ENCODE results near the gene POC1B. TPM values are rescaled to one million over a fixed set of nuclear protein-coding genes. Genes with fewer than 3 reads are reported as not detected.

The POC1B gene
- total RNA-seq, 2 experiments from 2014 or later = 22.8 to 25.7 TPM

GRCh38 chr12:89529738-89530137 is 3.9 kb upstream of the POC1B start:
- H3K36me3 Mint-ChIP-seq (ENCODE audit: low read depth) = no peaks in the 10 kb centered on the region
- intact Hi-C loops (cut with micrococcal nuclease) = loop anchor here (1.0 kb wide), 4 partner anchors 59 to 512 kb away; no protein-coding TSS in a partner anchor
- H3K4me1 Mint-ChIP-seq (ENCODE audit: low read depth) = peaks cover 9% of the 10 kb centered on the region
- H3K27ac Mint-ChIP-seq = no peak overlapping the region
- H3K27me3 Mint-ChIP-seq (ENCODE audit: low read depth) = no peaks in the 10 kb centered on the region
- no peak overlapping the region for H3K4me3 Mint-ChIP-seq
- CTCF ChIA-PET = interaction anchor here (1.1 to 2.1 kb wide), 7 partner anchors 17 to 512 kb away, joined by 3 to 14 read pairs (median 5); no protein-coding TSS in a partner anchor
- DNase-seq = no peak
- no peaks in the 10 kb centered on the region for H3K9me3 Mint-ChIP-seq

GRCh38 chr12:89528434-89528833 is 2.6 kb upstream of the POC1B start:
- CTCF ChIA-PET = interaction anchor here (0.8 to 7.9 kb wide), 7 partner anchors 15 to 510 kb away, joined by 3 to 67 read pairs (median 3); no protein-coding TSS in a partner anchor
- Mint-ChIP-seq H3K9me3 (no peaks in the 10 kb centered on the region), H3K36me3 (ENCODE audit: low read depth) (peaks cover 8% of the 10 kb centered on the region), H3K4me3 (no peak overlapping the region), H3K27ac (no peak overlapping the region), H3K4me1 (ENCODE audit: low read depth) (peaks cover 18% of the 10 kb centered on the region), H3K27me3 (ENCODE audit: low read depth) (no peaks in the 10 kb centered on the region)
- intact Hi-C loops (cut with micrococcal nuclease) = no loop called here
- no peak for DNase-seq

- peak overlapping the region; percentile 94 for H3K4me3 Mint-ChIP-seq
- no peaks in the 10 kb centered on the region for H3K9me3 Mint-ChIP-seq
- CTCF ChIA-PET = interaction anchor here (0.6 to 7.9 kb wide), 5 partner anchors 48 to 507 kb away, joined by 4 to 67 read pairs (median 6); no protein-coding TSS in a partner anchor
- DNase-seq = peak; percentile 60
- intact Hi-C loops (cut with micrococcal nuclease) = no loop called here
- H3K36me3 Mint-ChIP-seq (ENCODE audit: low read depth) = peaks cover 15% of the 10 kb centered on the region
- no peaks in the 10 kb centered on the region for H3K27me3 Mint-ChIP-seq (ENCODE audit: low read depth)
- H3K4me1 Mint-ChIP-seq (ENCODE audit: low read depth) = peaks cover 41% of the 10 kb centered on the region
- H3K27ac Mint-ChIP-seq = peak overlapping the region; percentile 93
Measured at GRCh38 chr12:89525305-89525823, 483 bp downstream of the POC1B start.

- H3K27ac Mint-ChIP-seq = peak within 1 kb of the TSS; percentile 93
- no peaks in the 10 kb centered on the region for H3K9me3 Mint-ChIP-seq
- H3K4me1 Mint-ChIP-seq (ENCODE audit: low read depth) = peaks cover 41% of the 10 kb centered on the region
- H3K27me3 Mint-ChIP-seq (ENCODE audit: low read depth) = no peaks in the 10 kb centered on the region
- intact Hi-C loops (cut with micrococcal nuclease) = loop anchor here (1.0 kb wide), 3 partner anchors 29 to 484 kb away; no protein-coding TSS in a partner anchor
- H3K36me3 Mint-ChIP-seq (ENCODE audit: low read depth) = peaks cover 16% of the 10 kb centered on the region
- CTCF ChIA-PET = interaction anchor here (0.6 to 7.9 kb wide), 13 partner anchors 10 to 506 kb away, joined by 3 to 67 read pairs (median 5); no protein-coding TSS in a partner anchor
- DNase-seq = peak; percentile 80
- H3K4me3 Mint-ChIP-seq = peak within 1 kb of the TSS; percentile 94
Measured at GRCh38 chr12:89524541-89525304, 1.1 kb downstream of the POC1B start, which contains the start of gene GALNT4. Gene GALNT4, minus strand, starts transcription at chr12:89524796. Its CDS starts 247 bp downstream, at chr12:89524549.

GRCh38 chr12:89523843-89524540 is 1.9 kb downstream of the POC1B start:
- Mint-ChIP-seq H3K27me3 (ENCODE audit: low read depth) (no peaks in the 10 kb centered on the region), H3K4me3 (peak overlapping the region; percentile 94), H3K27ac (peak overlapping the region; percentile 84), H3K36me3 (ENCODE audit: low read depth) (peaks cover 17% of the 10 kb centered on the region), H3K4me1 (ENCODE audit: low read depth) (peaks cover 41% of the 10 kb centered on the region), H3K9me3 (no peaks in the 10 kb centered on the region)
- DNase-seq = no peak
- intact Hi-C loops (cut with micrococcal nuclease) = loop anchor here (1.0 kb wide), 3 partner anchors 29 to 484 kb away; no protein-coding TSS in a partner anchor
- CTCF ChIA-PET = interaction anchor here (0.6 to 7.9 kb wide), 12 partner anchors 9 to 505 kb away, joined by 3 to 67 read pairs (median 6); no protein-coding TSS in a partner anchor

- peaks cover 44% of the 10 kb centered on the region for H3K4me1 Mint-ChIP-seq (ENCODE audit: low read depth)
- CTCF ChIA-PET = interaction anchor here (0.6 to 7.9 kb wide), 4 partner anchors 52 to 506 kb away, joined by 3 to 67 read pairs (median 6); no protein-coding TSS in a partner anchor
- no peak overlapping the region for H3K27ac Mint-ChIP-seq
- H3K36me3 Mint-ChIP-seq (ENCODE audit: low read depth) = peaks cover 17% of the 10 kb centered on the region
- H3K9me3 Mint-ChIP-seq = no peaks in the 10 kb centered on the region
- peak overlapping the region; percentile 14 for H3K4me3 Mint-ChIP-seq
- no peaks in the 10 kb centered on the region for H3K27me3 Mint-ChIP-seq (ENCODE audit: low read depth)
- DNase-seq = no peak
- intact Hi-C loops (cut with micrococcal nuclease) = no loop called here
Measured at GRCh38 chr12:89523393-89523792, 2.5 kb downstream of the POC1B start.

GRCh38 chr12:89521364-89522223 is 4.3 kb downstream of the POC1B start:
- Mint-ChIP-seq H3K36me3 (ENCODE audit: low read depth) (peaks cover 17% of the 10 kb centered on the region), H3K4me1 (ENCODE audit: low read depth) (peaks cover 41% of the 10 kb centered on the region), H3K4me3 (no peak overlapping the region), H3K27ac (no peak overlapping the region), H3K27me3 (ENCODE audit: low read depth) (no peaks in the 10 kb centered on the region), H3K9me3 (no peaks in the 10 kb centered on the region)
- intact Hi-C loops (cut with micrococcal nuclease) = no loop called here
- CTCF ChIA-PET = interaction anchor here (0.7 to 7.9 kb wide), 7 partner anchors 23 to 504 kb away, joined by 3 to 67 read pairs (median 3); no protein-coding TSS in a partner anchor
- no peak for DNase-seq

GRCh38 chr12:89517720-89518119 is 8.1 kb downstream of the POC1B start:
- H3K4me1 Mint-ChIP-seq (ENCODE audit: low read depth) = peaks cover 23% of the 10 kb centered on the region
- H3K9me3 Mint-ChIP-seq = no peaks in the 10 kb centered on the region
- CTCF ChIA-PET = interaction anchor here (0.5 to 0.8 kb wide), 3 partner anchors 18 to 1423 kb away, joined by 3 to 4 read pairs (median 4); no protein-coding TSS in a partner anchor

GRCh38 chr12:89516633-89517032 is 9.2 kb downstream of the POC1B start:
- CTCF ChIA-PET = no interaction called here
- Mint-ChIP-seq H3K4me1 (ENCODE audit: low read depth) (peaks cover 14% of the 10 kb centered on the region), H3K36me3 (ENCODE audit: low read depth) (peaks cover 2% of the 10 kb centered on the region), H3K27ac (no peak overlapping the region), H3K27me3 (ENCODE audit: low read depth) (no peaks in the 10 kb centered on the region), H3K4me3 (no peak overlapping the region), H3K9me3 (no peaks in the 10 kb centered on the region)
- DNase-seq = no peak
- intact Hi-C loops (cut with micrococcal nuclease) = no loop called here

More at GRCh38 chr12:89517720-89518119, 8.1 kb downstream of the POC1B start:
- H3K4me3 Mint-ChIP-seq = no peak overlapping the region
- no peak overlapping the region for H3K27ac Mint-ChIP-seq
- intact Hi-C loops (cut with micrococcal nuclease) = no loop called here
- no peak for DNase-seq
- peaks cover 3% of the 10 kb centered on the region for H3K36me3 Mint-ChIP-seq (ENCODE audit: low read depth)
- H3K27me3 Mint-ChIP-seq (ENCODE audit: low read depth) = no peaks in the 10 kb centered on the region

- DNase-seq = no peak
- intact Hi-C loops (cut with micrococcal nuclease) = no loop called here
- Mint-ChIP-seq H3K9me3 (no peaks in the 10 kb centered on the region), H3K27me3 (ENCODE audit: low read depth) (no peaks in the 10 kb centered on the region), H3K4me1 (ENCODE audit: low read depth) (peaks cover 7% of the 10 kb centered on the region), H3K27ac (no peak overlapping the region), H3K4me3 (no peak overlapping the region), H3K36me3 (ENCODE audit: low read depth) (peaks cover 2% of the 10 kb centered on the region)
- CTCF ChIA-PET = interaction anchor here (1.0 kb wide), 1 partner anchor 10 kb away, joined by 3 read pairs; the partner anchor contains the start of gene GALNT4
Measured at GRCh38 chr12:89514751-89515150, 11.1 kb downstream of the POC1B start.

- H3K27me3 Mint-ChIP-seq (ENCODE audit: low read depth) = no peaks in the 10 kb centered on the region
- no peaks in the 10 kb centered on the region for H3K36me3 Mint-ChIP-seq (ENCODE audit: low read depth)
- intact Hi-C loops (cut with micrococcal nuclease) = no loop called here
- H3K9me3 Mint-ChIP-seq = no peaks in the 10 kb centered on the region
- no peak overlapping the region for H3K27ac Mint-ChIP-seq
- CTCF ChIA-PET = interaction anchor here (1.1 to 2.4 kb wide), 2 partner anchors 16 to 52 kb away, joined by 3 to 10 read pairs; no protein-coding TSS in a partner anchor
- no peak for DNase-seq
- no peak overlapping the region for H3K4me3 Mint-ChIP-seq
- peaks cover 6% of the 10 kb centered on the region for H3K4me1 Mint-ChIP-seq (ENCODE audit: low read depth)
Measured at GRCh38 chr12:89513544-89513943, 12.3 kb downstream of the POC1B start.

Measured in activated naive CD4-positive, alpha-beta T cell treated with anti-CD3 and anti-CD28 coated beads for 36 hours (primary cell).